Peyer's patch (tissue), 4 donors: ENCODE data around the gene NPFFR1.

ENCODE experiments used
- POLR2A ChIP-seq, 2 donors: fragments of 450-650 bp; IDR thresholded peaks; one replicate each; pipeline ENCODE4 v1.5.1; 2017; ENCODE audit warnings: antibody characterized with exemption in 2 of 2, mild to moderate bottlenecking in 2 of 2, moderate library complexity in 2 of 2
- TF ChIP-seq, protein P1 (sequence below), 6 experiments: fragments of 450-650 bp in 4 of 6; fragments of 200-600 bp in 2 of 6; sonication (generic) in 1 of 6; IDR thresholded peaks; one replicate each; pipeline ENCODE4 v1.5.1; 2017 to 2019; ENCODE audit warnings: antibody characterized with exemption in 6 of 6, mild to moderate bottlenecking in 3 of 6, moderate library complexity in 1 of 6

DNA sequence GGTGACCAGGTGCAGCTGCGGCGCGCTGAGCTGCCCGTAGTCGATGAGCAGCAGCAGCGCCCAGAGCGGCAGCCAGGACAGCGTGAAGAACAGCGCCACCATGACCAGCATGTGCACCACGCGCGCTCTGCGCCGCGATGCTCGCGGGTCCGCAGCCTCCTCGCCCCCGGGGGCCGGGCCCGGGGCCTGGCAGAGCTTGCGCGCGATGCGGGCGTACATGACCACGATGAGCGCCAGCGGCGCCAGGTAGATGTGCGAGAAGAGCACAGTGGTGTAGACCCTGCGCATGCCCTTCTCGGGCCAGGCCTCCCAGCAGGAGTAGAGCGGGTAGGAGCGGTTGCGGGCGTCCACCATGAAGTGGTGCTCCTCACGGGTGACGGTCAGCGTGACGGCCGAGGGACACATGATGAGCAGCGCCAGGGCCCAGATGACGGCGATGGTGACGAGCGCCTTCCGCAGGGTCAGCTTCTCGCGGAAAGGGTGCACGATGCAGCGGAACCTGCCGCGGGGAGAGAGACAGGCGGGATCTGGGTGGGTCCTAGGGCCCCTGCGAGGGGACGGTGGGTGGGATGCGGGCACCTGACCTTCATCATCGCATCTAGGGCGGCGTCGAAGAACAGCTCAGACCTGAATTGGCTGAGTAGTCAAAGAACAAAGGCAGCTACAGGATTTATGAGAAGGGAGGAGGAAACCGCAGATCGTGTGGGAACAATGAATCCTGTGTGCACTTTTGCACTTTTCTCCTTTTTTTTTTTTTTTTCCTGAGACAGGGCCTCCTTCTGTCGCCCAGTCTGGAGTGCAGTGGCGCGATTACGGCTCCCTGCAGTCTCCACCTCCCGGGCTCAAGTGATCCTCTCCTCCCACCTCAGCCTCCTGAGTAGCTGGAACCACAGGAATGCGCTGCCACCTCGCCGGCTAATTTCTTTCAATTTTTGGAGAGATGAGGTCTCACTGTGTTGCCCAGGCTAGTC, 28.2 kb downstream of the NPFFR1 start:
- TF ChIP-seq, protein P1, sequence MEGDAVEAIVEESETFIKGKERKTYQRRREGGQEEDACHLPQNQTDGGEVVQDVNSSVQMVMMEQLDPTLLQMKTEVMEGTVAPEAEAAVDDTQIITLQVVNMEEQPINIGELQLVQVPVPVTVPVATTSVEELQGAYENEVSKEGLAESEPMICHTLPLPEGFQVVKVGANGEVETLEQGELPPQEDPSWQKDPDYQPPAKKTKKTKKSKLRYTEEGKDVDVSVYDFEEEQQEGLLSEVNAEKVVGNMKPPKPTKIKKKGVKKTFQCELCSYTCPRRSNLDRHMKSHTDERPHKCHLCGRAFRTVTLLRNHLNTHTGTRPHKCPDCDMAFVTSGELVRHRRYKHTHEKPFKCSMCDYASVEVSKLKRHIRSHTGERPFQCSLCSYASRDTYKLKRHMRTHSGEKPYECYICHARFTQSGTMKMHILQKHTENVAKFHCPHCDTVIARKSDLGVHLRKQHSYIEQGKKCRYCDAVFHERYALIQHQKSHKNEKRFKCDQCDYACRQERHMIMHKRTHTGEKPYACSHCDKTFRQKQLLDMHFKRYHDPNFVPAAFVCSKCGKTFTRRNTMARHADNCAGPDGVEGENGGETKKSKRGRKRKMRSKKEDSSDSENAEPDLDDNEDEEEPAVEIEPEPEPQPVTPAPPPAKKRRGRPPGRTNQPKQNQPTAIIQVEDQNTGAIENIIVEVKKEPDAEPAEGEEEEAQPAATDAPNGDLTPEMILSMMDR (IDR thresholded peaks at IDR 0.05) = no peak
- TF ChIP-seq POLR2A (IDR thresholded peaks at IDR 0.05) = no peak
